Eye (tissue), 1 donor: Measurements from ENCODE around the gene MESP2.

Experiments used
- DNase-seq: peaks from one replicate; pipeline ENCODE4 v3.0.0-alpha.2; 2015

Gene MESP2

GRCh38 chr15:89802986-89803824, 27.1 kb downstream of the MESP2 start:
- no peak for DNase-seq

GRCh38 chr15:89803941-89804800, 28.0 kb downstream of the MESP2 start:
- no peak for DNase-seq

- no peak for DNase-seq
These were observed 29.4 kb downstream of the MESP2 start for GRCh38 chr15:89805241-89806209.

- no peak for DNase-seq
These were observed 30.1 kb downstream of the MESP2 start for GRCh38 chr15:89806210-89806558.

- no peak for DNase-seq
These were observed 30.7 kb downstream of the MESP2 start for GRCh38 chr15:89806559-89807550.

- no peak for DNase-seq
These were observed 31.6 kb downstream of the MESP2 start for GRCh38 chr15:89807689-89808088.

- DNase-seq: no peak
These were observed 32.2 kb downstream of the MESP2 start for GRCh38 chr15:89808160-89808870.

- no peak for DNase-seq
These were observed 33.1 kb downstream of the MESP2 start for GRCh38 chr15:89809093-89809786.

GRCh38 chr15:89809787-89810148, 33.6 kb downstream of the MESP2 start:
- DNase-seq: no peak

- no peak for DNase-seq
These were observed 34.7 kb downstream of the MESP2 start for GRCh38 chr15:89810837-89811236.

GRCh38 chr15:89812011-89812846, 36.1 kb downstream of the MESP2 start:
- no peak for DNase-seq

- DNase-seq: no peak
These were observed 36.8 kb downstream of the MESP2 start for GRCh38 chr15:89812847-89813320.

- no peak for DNase-seq
These were observed 37.4 kb downstream of the MESP2 start for GRCh38 chr15:89813381-89814111.

- DNase-seq: no peak
These were observed 38.1 kb downstream of the MESP2 start for GRCh38 chr15:89814112-89814742.

GRCh38 chr15:89815769-89816168, 39.6 kb downstream of the MESP2 start:
- no peak for DNase-seq

GRCh38 chr15:89817701-89818280, 41.7 kb downstream of the MESP2 start:
- DNase-seq: no peak

GRCh38 chr15:89818287-89818686, 42.2 kb downstream of the MESP2 start:
- DNase-seq: no peak
